Measurements from ENCODE around the gene BTBD6. TPM values are rescaled to one million over a fixed set of nuclear protein-coding genes. Genes with fewer than 3 reads are reported as not detected.

The BTBD6 gene
- total RNA-seq, 2 donors from 2014 or later, result 13.0 to 22.4 TPM

DNA sequence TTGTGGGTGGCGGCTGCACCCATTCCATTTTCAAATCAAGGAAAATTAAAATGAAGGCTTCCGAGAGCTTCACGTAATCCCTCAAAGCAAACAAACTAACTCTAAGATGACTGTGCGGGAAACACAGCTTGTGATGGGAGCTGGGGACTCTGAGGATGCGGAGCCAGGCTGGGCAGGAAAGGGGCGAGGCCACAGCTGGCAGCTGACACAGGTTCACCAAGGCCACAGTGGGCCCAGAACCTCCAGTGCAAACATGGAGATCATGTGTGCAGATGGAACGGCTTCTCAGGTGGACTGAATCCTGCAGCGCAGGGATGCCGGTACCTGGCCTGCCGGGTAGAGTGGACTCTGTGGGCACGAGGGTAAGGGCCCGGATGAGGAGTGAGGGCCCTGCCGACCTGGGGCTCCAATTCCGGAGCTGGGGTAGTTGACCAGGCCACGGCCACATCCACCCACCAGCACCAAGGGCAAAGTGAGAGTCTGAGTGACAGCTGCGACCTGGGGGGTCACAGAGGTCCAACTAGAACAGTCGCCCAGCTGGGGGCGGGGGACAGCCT lies 19.2 kb upstream of the BTBD6 start:
- H3K27ac ChIP-seq, result no peak overlapping the region
- no peaks in the 10 kb centered on the region for H3K4me1 ChIP-seq
- no peaks in the 10 kb centered on the region for H3K9me3 ChIP-seq
- no peak overlapping the region for H3K4me3 ChIP-seq
- DNase-seq (no peak), ATAC-seq (no peak)
- TF ChIP-seq CTCF (IDR thresholded peaks at IDR 0.05) (no peak), POLR2A (IDR thresholded peaks at IDR 0.05) (no peak)
- intact Hi-C loops (cut with DNase I), result no loop called here
- no peaks in the 10 kb centered on the region for H3K27me3 ChIP-seq
- 82 to 90% methylated on average over 7 to 14 of the region's 18 CpGs for WGBS, 2 donors
- peaks cover 0 to 8% of the 10 kb centered on the region in 2 donors for H3K36me3 ChIP-seq (replicated peaks in 1 of 2; ENCODE audit: insufficient read depth in 1 of 2, low read depth in 2 of 2)

- WGBS, 2 donors, result 94 to 100% methylated on average over 7 to 16 of the region's 31 CpGs
- TF ChIP-seq CTCF (IDR thresholded peaks at IDR 0.05), result no peak
- TF ChIP-seq POLR2A (IDR thresholded peaks at IDR 0.05), result no peak
- no peak overlapping the region for H3K4me3 ChIP-seq
- ATAC-seq (no peak), DNase-seq (no peak)
- intact Hi-C loops (cut with DNase I), result no loop called here
- H3K9me3 ChIP-seq, result no peaks in the 10 kb centered on the region
- H3K36me3 ChIP-seq (replicated peaks in 1 of 2; ENCODE audit: insufficient read depth in 1 of 2, low read depth in 2 of 2), result peaks cover 0 to 2% of the 10 kb centered on the region in 2 donors
- no peaks in the 10 kb centered on the region for H3K27me3 ChIP-seq
- no peak overlapping the region for H3K27ac ChIP-seq
- H3K4me1 ChIP-seq, result no peaks in the 10 kb centered on the region
Observed at GRCh38 chr14:105240811-105241576, 7.3 kb upstream of the BTBD6 start.

DNA sequence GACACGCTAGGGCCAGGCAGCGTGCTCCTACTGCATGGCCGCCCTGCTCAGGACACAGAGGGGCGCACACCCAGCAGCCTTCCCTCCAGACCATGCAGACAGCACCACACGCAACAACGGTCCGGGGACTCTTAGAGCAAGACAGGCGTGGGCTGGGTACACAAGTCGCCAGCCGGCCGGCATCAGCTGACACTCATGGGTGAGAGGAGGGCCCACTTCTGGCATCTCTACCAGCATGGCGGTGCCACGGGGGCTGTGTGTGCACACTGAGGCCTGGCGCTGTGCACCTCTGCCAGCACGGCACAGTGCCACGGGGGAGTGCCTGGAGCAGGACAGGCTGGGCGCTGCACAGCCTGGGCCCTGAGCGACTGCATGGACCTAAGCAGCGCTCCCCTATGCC lies 6.7 kb upstream of the BTBD6 start:
- no peak for DNase-seq
- Histone ChIP-seq H3K9me3 (no peaks in the 10 kb centered on the region), H3K27ac (no peak overlapping the region), H3K4me1 (no peaks in the 10 kb centered on the region), H3K27me3 (no peaks in the 10 kb centered on the region), H3K36me3 (replicated peaks in 1 of 2; ENCODE audit: insufficient read depth in 1 of 2, low read depth in 2 of 2) (peaks cover 0 to 2% of the 10 kb centered on the region in 2 donors), H3K4me3 (no peak overlapping the region)
- ATAC-seq, result no peak
- 87% methylated on average over 19 of the region's 19 CpGs; no CpG with 5 or more reads in 1 of the 2 donors for WGBS, 2 donors
- TF ChIP-seq CTCF (IDR thresholded peaks at IDR 0.05) (no peak), POLR2A (IDR thresholded peaks at IDR 0.05) (no peak)
- intact Hi-C loops (cut with DNase I), result no loop called here

- no peak for ATAC-seq
- Histone ChIP-seq H3K4me3 (no peak overlapping the region), H3K9me3 (no peaks in the 10 kb centered on the region), H3K27me3 (no peaks in the 10 kb centered on the region), H3K27ac (no peak overlapping the region), H3K4me1 (peaks cover 7% of the 10 kb centered on the region), H3K36me3 (replicated peaks in 1 of 2; ENCODE audit: insufficient read depth in 1 of 2, low read depth in 2 of 2) (peaks cover 0 to 2% of the 10 kb centered on the region in 2 donors)
- intact Hi-C loops (cut with DNase I), result no loop called here
- WGBS, 2 donors, result 76 to 85% methylated on average over 10 of the region's 10 CpGs
- DNase-seq, result no peak
- TF ChIP-seq POLR2A (IDR thresholded peaks at IDR 0.05) (no peak), CTCF (IDR thresholded peaks at IDR 0.05) (no peak)
Observed at GRCh38 chr14:105244334-105244733, 4.0 kb upstream of the BTBD6 start.
